GM12878 (cell line): ENCODE data around the gene TRMT1. TPM values are rescaled to one million over a fixed set of nuclear protein-coding genes. Genes with fewer than 3 reads are reported as not detected.

Experiments
- ASH2L ChIP-seq: fragments of 300-600, 200-600 bp; sonication (generic); IDR thresholded peaks from 2 replicates; pipeline ENCODE4 v1.6.1; 2017; ENCODE audit warnings: low read depth, mild to moderate bottlenecking, borderline replicate concordance
- BCLAF1 ChIP-seq: fragments of 450-650 bp; IDR thresholded peaks from 2 replicates; pipeline ENCODE4 v1.6.1; 2017; ENCODE audit warnings: antibody characterized with exemption, mild to moderate bottlenecking, moderate library complexity
- CBX5 ChIP-seq: sonication (generic); IDR thresholded peaks from 2 replicates; pipeline ENCODE4 v1.6.1; 2016; ENCODE audit warnings: low read depth, moderate library complexity, mild to moderate bottlenecking, inconsistent platforms
- DPF2 ChIP-seq: fragments of 450-650 bp; IDR thresholded peaks from 2 replicates; pipeline ENCODE4 v1.6.1; 2017; ENCODE audit warnings: mild to moderate bottlenecking
- E2F4 ChIP-seq: IDR thresholded peaks from 2 replicates; pipeline ENCODE4 v1.6.1; 2012; ENCODE audit warnings: low read depth, low read length, improper control_type of control experiment
- FOS ChIP-seq: IDR thresholded peaks from 3 replicates; pipeline ENCODE4 v1.6.1; 2011; ENCODE audit warnings: borderline replicate concordance; ENCODE audit not compliant: insufficient read length; ENCODE audit errors: extremely low read depth
- GABPA ChIP-seq: IDR thresholded peaks from 2 replicates; pipeline ENCODE4 v1.6.1; 2014; ENCODE audit warnings: antibody characterized with exemption, low read depth, mild to moderate bottlenecking, inconsistent platforms
- IRF5 ChIP-seq: fragments of 450-650 bp; IDR thresholded peaks from 2 replicates; pipeline ENCODE4 v1.6.1; 2017; ENCODE audit warnings: borderline replicate concordance
- JUND ChIP-seq: IDR thresholded peaks from 2 replicates; pipeline ENCODE4 v1.6.1; 2012; ENCODE audit warnings: low read depth, mild to moderate bottlenecking, low read length, improper control_type of control experiment, moderate library complexity
- MEF2A ChIP-seq: IDR thresholded peaks from 2 replicates; pipeline ENCODE4 v1.6.1; 2011; ENCODE audit warnings: low read depth, mild to moderate bottlenecking, low read length, moderate library complexity; ENCODE audit not compliant: insufficient read depth
- NFXL1 ChIP-seq: fragments of 450-650 bp; IDR thresholded peaks from 2 replicates; pipeline ENCODE4 v1.6.1; 2017; ENCODE audit warnings: antibody characterized with exemption, mild to moderate bottlenecking, borderline replicate concordance
- NR2C1 ChIP-seq: fragments of 450-650 bp; IDR thresholded peaks from 2 replicates; pipeline ENCODE4 v1.6.1; 2017; ENCODE audit warnings: antibody characterized with exemption, mild to moderate bottlenecking, moderate library complexity
- NR2C2 ChIP-seq: IDR thresholded peaks from 2 replicates; pipeline ENCODE4 v1.6.1; 2011; ENCODE audit warnings: borderline replicate concordance, low read depth; ENCODE audit not compliant: control insufficient read depth, insufficient read length
- PAX5 ChIP-seq: IDR thresholded peaks from 2 replicates; pipeline ENCODE4 v1.6.1; 2011; ENCODE audit warnings: low read depth, low read length, borderline replicate concordance
- POLR2AphosphoS5 ChIP-seq: IDR thresholded peaks from 2 replicates; pipeline ENCODE4 v1.6.1; 2011; ENCODE audit warnings: mild to moderate bottlenecking, low read length, inconsistent platforms
- RAD51 ChIP-seq: fragments of 450-650 bp; IDR thresholded peaks from 2 replicates; pipeline ENCODE4 v1.6.1; 2016; ENCODE audit warnings: moderate library complexity, mild to moderate bottlenecking, inconsistent platforms
- RB1 ChIP-seq: fragments of 450-650 bp; formaldehyde crosslinking; IDR thresholded peaks from 2 replicates; pipeline ENCODE4 v1.6.1; 2017; ENCODE audit warnings: mild to moderate bottlenecking, borderline replicate concordance
- RELA ChIP-seq: fragments of 450-650 bp; IDR thresholded peaks from 2 replicates; pipeline ENCODE4 v1.8.0; 2014; ENCODE audit warnings: borderline replicate concordance; ENCODE audit not compliant: partially characterized antibody
- SMAD1 ChIP-seq: fragments of 450-650 bp; IDR thresholded peaks from 2 replicates; pipeline ENCODE4 v1.6.1; 2018; ENCODE audit warnings: mild to moderate bottlenecking, low read depth; ENCODE audit not compliant: partially characterized antibody
- SMARCA5 ChIP-seq: fragments of 450-650 bp; IDR thresholded peaks from 2 replicates; pipeline ENCODE4 v1.6.1; 2017; ENCODE audit warnings: mild to moderate bottlenecking
- SUZ12 ChIP-seq: fragments of 200-600 bp; sonication (generic); IDR thresholded peaks from one replicate; pipeline ENCODE4 v1.6.1; 2018; ENCODE audit warnings: antibody characterized with exemption, mild to moderate bottlenecking; ENCODE audit not compliant: unreplicated experiment
- TCF12 ChIP-seq: IDR thresholded peaks from 2 replicates; pipeline ENCODE4 v1.6.1; 2011; ENCODE audit warnings: low read depth, mild to moderate bottlenecking, low read length
- polyA plus RNA-seq, 11 experiments: library from polyadenylated mRNA; depleted of rRNA in 4 of 11; unstranded in 6 of 11; stranded (reverse) in 5 of 11; fragments of >200 nt; fragmentation: Nextera tagmentation in 4 of 11; fragmentation: Illumina TruSeq in 1 of 11; extraction: Ambion mirVana in 4 of 11; extraction: Trizol in 1 of 11; gene quantifications; 1 replicate in 1 of 11; 2 replicates in 10 of 11; pipeline versions ENCODE4 v1.2.1 to v1.2.3, GENCODE V29; 2011 to 2016; ENCODE audit warnings: inconsistent platforms in 2 of 11, missing spikeins in 2 of 11, low read depth in 1 of 11
- total RNA-seq, 4 experiments: library from RNA; depleted of rRNA in 3 of 4; stranded (reverse); fragments of >200 nt in 3 of 4; fragmentation: Illumina TruSeq in 1 of 4; extraction: Trizol in 1 of 4; gene quantifications; 2 replicates each; pipeline versions ENCODE4 v1.2.1 to v1.2.3, GENCODE V29; 2013 to 2021
- TF ChIP-seq, protein P1 (sequence below): fragments of 450-650 bp; IDR thresholded peaks from 2 replicates; pipeline ENCODE4 v1.6.1; 2017; ENCODE audit warnings: mild to moderate bottlenecking, low read depth, inconsistent platforms; ENCODE audit not compliant: poor library complexity, severe bottlenecking

The TRMT1 gene
- total and polyA plus RNA-seq, 10 of the 15 experiments (the other 5 are each of a cell fraction or from before 2014, with no cell fraction given): 3.4 to 68.8 (median 34.8) TPM

GRCh38 chr19:13099073-13099999, 17.2 kb downstream of the TRMT1 start (continued):
- no peak for TF ChIP-seq NR2C2
- TF ChIP-seq IRF5: no peak
- no peak for TF ChIP-seq JUND
- TF ChIP-seq BCLAF1: no peak
- no peak for TF ChIP-seq DPF2
- TF ChIP-seq RAD51: no peak
- no peak for TF ChIP-seq SUZ12
- TF ChIP-seq POLR2AphosphoS5: no peak
- TF ChIP-seq, protein P1, sequence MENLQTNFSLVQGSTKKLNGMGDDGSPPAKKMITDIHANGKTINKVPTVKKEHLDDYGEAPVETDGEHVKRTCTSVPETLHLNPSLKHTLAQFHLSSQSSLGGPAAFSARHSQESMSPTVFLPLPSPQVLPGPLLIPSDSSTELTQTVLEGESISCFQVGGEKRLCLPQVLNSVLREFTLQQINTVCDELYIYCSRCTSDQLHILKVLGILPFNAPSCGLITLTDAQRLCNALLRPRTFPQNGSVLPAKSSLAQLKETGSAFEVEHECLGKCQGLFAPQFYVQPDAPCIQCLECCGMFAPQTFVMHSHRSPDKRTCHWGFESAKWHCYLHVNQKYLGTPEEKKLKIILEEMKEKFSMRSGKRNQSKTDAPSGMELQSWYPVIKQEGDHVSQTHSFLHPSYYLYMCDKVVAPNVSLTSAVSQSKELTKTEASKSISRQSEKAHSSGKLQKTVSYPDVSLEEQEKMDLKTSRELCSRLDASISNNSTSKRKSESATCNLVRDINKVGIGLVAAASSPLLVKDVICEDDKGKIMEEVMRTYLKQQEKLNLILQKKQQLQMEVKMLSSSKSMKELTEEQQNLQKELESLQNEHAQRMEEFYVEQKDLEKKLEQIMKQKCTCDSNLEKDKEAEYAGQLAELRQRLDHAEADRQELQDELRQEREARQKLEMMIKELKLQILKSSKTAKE: no peak
- TF ChIP-seq MEF2A: no peak
- TF ChIP-seq RB1: no peak
- no peak for TF ChIP-seq RELA
- TF ChIP-seq SMAD1: no peak
- TF ChIP-seq CBX5: no peak
- 0 out of 2 replicates have a peak, but pooled peaks have one; percentile 87 for TF ChIP-seq ASH2L
- TF ChIP-seq TCF12: no peak
- TF ChIP-seq E2F4: no peak
- TF ChIP-seq NFXL1: no peak
- TF ChIP-seq PAX5: no peak
- TF ChIP-seq GABPA: no peak; the same call in none of the 2 replicates
- no peak for TF ChIP-seq NR2C1
- TF ChIP-seq FOS: no peak
- TF ChIP-seq SMARCA5: 0 out of 2 replicates have a peak, but pooled peaks have one; percentile 14
